22Rv1 (cell line): ENCODE data around the gene EEPD1.
"Not testable (repeated sequence)": the region's sequence is repeated elsewhere in the genome, so short reads cannot be mapped to it uniquely, and the experiment has no call there.

Source experiments
- H3K27ac ChIP-seq: fragments of 450-650 bp; 2 replicates; pipeline ENCODE4 v1.5.1; 2017
- ZFX ChIP-seq: fragments of 450-650 bp; IDR thresholded peaks from 2 replicates; pipeline ENCODE4 v1.6.1; 2017; ENCODE audit warnings: antibody characterized with exemption, borderline replicate concordance
- TF ChIP-seq, protein P1 (sequence below): fragments of 450-650 bp; IDR thresholded peaks from 2 replicates; pipeline ENCODE4 v1.5.1; 2017; ENCODE audit warnings: mild to moderate bottlenecking

Gene EEPD1

DNA sequence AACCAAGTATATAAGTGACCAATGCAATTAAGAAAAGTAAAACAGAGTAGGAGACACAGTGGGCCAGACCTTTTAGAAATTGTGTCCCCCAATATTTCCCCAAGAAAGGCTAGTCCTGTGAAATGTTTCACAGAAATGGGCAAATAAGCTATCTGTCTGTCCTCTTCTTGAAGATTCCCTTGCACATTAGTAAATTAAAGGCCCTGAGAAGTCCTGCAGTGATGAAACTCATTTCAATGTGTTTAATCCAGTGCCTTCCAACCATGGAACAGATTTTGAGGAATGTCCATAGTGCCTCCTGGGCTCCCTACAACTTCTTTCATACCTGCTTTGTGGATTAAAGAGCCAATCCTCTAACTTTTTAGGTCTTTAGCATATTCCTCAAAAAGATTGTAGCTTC, 11.2 kb upstream of the EEPD1 start:
- no peak for TF ChIP-seq ZFX
- TF ChIP-seq, protein P1, sequence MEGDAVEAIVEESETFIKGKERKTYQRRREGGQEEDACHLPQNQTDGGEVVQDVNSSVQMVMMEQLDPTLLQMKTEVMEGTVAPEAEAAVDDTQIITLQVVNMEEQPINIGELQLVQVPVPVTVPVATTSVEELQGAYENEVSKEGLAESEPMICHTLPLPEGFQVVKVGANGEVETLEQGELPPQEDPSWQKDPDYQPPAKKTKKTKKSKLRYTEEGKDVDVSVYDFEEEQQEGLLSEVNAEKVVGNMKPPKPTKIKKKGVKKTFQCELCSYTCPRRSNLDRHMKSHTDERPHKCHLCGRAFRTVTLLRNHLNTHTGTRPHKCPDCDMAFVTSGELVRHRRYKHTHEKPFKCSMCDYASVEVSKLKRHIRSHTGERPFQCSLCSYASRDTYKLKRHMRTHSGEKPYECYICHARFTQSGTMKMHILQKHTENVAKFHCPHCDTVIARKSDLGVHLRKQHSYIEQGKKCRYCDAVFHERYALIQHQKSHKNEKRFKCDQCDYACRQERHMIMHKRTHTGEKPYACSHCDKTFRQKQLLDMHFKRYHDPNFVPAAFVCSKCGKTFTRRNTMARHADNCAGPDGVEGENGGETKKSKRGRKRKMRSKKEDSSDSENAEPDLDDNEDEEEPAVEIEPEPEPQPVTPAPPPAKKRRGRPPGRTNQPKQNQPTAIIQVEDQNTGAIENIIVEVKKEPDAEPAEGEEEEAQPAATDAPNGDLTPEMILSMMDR = no peak
- no peak overlapping the region for H3K27ac ChIP-seq

GRCh38 chr7:36144189-36144588, 8.9 kb upstream of the EEPD1 start:
- no peak overlapping the region for H3K27ac ChIP-seq
- TF ChIP-seq, protein P1 = no peak
- no peak for TF ChIP-seq ZFX

DNA sequence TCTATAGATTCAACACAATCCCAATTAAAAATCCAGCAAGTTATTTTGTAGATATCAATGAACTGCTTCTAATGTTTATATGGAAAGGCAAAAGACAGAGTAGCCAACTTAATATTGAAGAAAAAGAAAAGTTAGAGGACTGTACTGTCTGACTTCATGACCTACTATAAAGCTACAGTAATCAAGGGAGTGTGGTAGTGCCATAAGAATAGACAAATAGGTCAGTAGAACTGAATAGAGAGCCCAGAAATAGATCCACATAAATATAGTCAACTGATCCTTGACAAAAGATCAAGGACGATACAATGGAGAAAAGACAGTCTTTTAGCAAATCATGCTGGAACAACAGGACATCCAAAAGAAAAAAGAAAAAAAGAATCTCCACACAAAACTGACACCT, 7.4 kb upstream of the EEPD1 start:
- no peak overlapping the region for H3K27ac ChIP-seq
- TF ChIP-seq, protein P1 = no peak
- TF ChIP-seq ZFX = no peak

DNA sequence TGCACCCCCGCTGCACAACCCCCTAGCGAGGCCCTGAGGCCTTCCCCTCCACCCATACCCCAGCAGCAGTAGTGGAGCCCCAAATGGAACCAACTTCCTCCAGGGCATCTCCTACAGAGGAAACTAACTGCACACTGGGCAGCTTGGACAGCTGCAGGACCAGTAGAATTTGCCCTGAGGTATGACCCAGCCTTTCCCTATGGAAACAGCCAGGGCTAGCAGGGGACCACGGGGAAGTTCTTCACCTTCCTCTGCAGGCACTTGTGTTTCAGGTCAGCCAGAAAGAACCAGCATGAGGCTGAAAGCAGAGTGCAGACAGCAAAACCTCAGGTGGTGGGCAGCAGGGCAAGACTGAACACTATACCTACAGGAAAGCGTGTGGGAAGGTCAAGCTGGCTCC, 5.7 kb upstream of the EEPD1 start:
- no peak for TF ChIP-seq ZFX
- TF ChIP-seq, protein P1 = no peak

DNA sequence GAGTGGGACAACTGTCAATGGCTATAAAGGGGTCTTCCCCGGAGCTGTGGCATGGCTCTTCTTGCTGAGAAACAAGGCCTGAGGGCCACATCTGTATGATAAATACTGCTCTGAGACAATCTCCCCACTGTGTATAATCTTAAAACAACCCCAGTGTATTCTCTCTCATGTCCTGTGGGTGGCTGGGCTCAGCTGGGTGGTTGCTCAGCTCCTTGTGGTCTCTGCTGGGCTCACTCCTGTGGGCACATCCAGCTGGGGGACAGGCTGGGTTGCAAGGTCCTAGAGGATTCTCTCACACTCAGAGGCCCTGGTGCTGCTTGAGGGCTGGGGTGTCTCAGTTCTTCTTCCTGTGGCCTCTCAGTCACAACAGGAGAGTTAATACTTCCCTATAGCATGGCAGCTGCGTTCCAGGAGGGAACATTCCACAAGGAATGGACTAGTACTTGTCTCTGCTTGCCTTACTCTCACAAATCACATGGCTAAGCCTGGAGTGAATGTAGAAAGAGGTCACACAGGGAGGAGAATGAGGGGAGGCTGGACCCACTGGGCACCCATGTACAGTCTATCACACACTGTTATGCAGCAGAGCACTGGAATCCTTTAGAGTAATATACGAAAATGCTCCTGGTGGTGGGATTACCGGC, 4.5 kb upstream of the EEPD1 start:
- no peak for TF ChIP-seq ZFX
- TF ChIP-seq, protein P1 = no peak
- no peak overlapping the region for H3K27ac ChIP-seq

More for the DNA sequence above, 5.7 kb upstream of the EEPD1 start:
- H3K27ac ChIP-seq = no peak overlapping the region

GRCh38 chr7:36149240-36149639, 3.8 kb upstream of the EEPD1 start:
- H3K27ac ChIP-seq = not testable (repeated sequence)

GRCh38 chr7:36149694-36150452, 3.2 kb upstream of the EEPD1 start:
- TF ChIP-seq, protein P1 = no peak
- TF ChIP-seq ZFX = no peak

More at GRCh38 chr7:36149694-36150452, 3.2 kb upstream of the EEPD1 start:
- H3K27ac ChIP-seq = no peak overlapping the region
